Lung (tissue), 12 donors: ENCODE measurements around the gene MYBL2. TPM values are rescaled to one million over a fixed set of nuclear protein-coding genes. Genes with fewer than 3 reads are reported as not detected.

Experiments
- ATAC-seq: fragments of 200-7000 bp; cut with Tn5 transposase; one replicate; pipeline ENCODE4 v1.9.1; 2020; ENCODE audit warnings: moderate number of reproducible peaks; ENCODE audit not compliant: insufficient read depth, low FRiP score
- DNase-seq, 3 donors: peaks; one replicate each; pipeline ENCODE4 v3.0.0-alpha.2; 2013 to 2017
- H3K27ac ChIP-seq, 2 donors: one replicate each; pipeline ENCODE4 v1.5.1; 2013; ENCODE audit warnings: mild to moderate bottlenecking in 2 of 2, moderate library complexity in 2 of 2, control low read depth in 1 of 2, inconsistent platforms in 1 of 2, low read depth in 1 of 2, low read length in 1 of 2
- H3K27me3 ChIP-seq, 3 donors: one replicate each; pipeline ENCODE4 v1.5.1; 2013; ENCODE audit warnings: low read length in 2 of 3; ENCODE audit not compliant: control insufficient read depth in 3 of 3, insufficient read depth in 3 of 3
- H3K36me3 ChIP-seq, 4 donors: one replicate each; pipeline ENCODE4 v1.5.1; 2013; ENCODE audit warnings: low read length in 4 of 4, mild to moderate bottlenecking in 1 of 4, moderate library complexity in 1 of 4; ENCODE audit not compliant: control insufficient read depth in 4 of 4, insufficient read depth in 4 of 4
- H3K4me1 ChIP-seq, 5 donors: one replicate each; pipeline ENCODE4 v1.5.1; 2013; ENCODE audit warnings: low read length in 5 of 5, mild to moderate bottlenecking in 2 of 5, moderate library complexity in 1 of 5; ENCODE audit not compliant: control insufficient read depth in 5 of 5, insufficient read depth in 5 of 5
- H3K4me3 ChIP-seq: one replicate; pipeline ENCODE4 v1.5.1; 2013; ENCODE audit warnings: mild to moderate bottlenecking, control low read depth, moderate library complexity
- H3K9ac ChIP-seq, 2 donors: one replicate each; pipeline ENCODE4 v1.5.1; 2013; ENCODE audit warnings: low read length in 2 of 2, control low read depth in 1 of 2; ENCODE audit not compliant: insufficient read depth in 1 of 2
- H3K9me3 ChIP-seq, 4 donors: one replicate each; pipeline ENCODE4 v1.5.1; 2013; ENCODE audit warnings: low read length in 3 of 4, mild to moderate bottlenecking in 1 of 4, moderate library complexity in 1 of 4; ENCODE audit not compliant: control insufficient read depth in 4 of 4, insufficient read depth in 3 of 4
- WGBS, 2 donors: extraction: QIAGEN DNeasy Blood & Tissue Kit; methylation state at CpG; one replicate each; pipeline ENCODE4 v1.1.7; 2013; 5-methylcytosine and 5-hydroxymethylcytosine counted together
- polyA plus RNA-seq, 2 donors: library from polyadenylated mRNA; stranded (reverse); fragments of 200-250 nt; gene quantifications; one replicate each; pipeline ENCODE4 v1.2.1, GENCODE V29; 2013
- total RNA-seq, 2 donors: library from RNA; depleted of rRNA in 1 of 2; stranded (reverse); fragments of >200 nt in 1 of 2; gene quantifications; one replicate each; pipeline ENCODE4 v1.2.1, GENCODE V29; 2014 to 2021
- TF ChIP-seq, protein P1 (sequence below): IDR thresholded peaks from 2 replicates; pipeline ENCODE4 v1.5.1; 2012; ENCODE audit warnings: mild to moderate bottlenecking; ENCODE audit errors: control extremely low read depth, extremely low read depth
- donor health status: control.
- donor health status: control.
- donor health status: Bipolar disorder and iron deficiency.
- donor health status: healthy.
- donor health status: DM: yes; HTN: yes; CAD: no.

MYBL2 gene
- total and polyA plus RNA-seq, 4 donors = 2.1 to 4.7 (median 3.3) TPM

GRCh38 chr20:43744966-43745730 is 78.2 kb downstream of the MYBL2 start:
- Histone ChIP-seq H3K4me1 (peaks cover 0 to 6% (median 4%) of the 10 kb centered on the region in 5 donors), H3K27me3 (no peaks in the 10 kb centered on the region), H3K9me3 (no peaks in the 10 kb centered on the region), H3K9ac (no peak overlapping the region), H3K27ac (no peak overlapping the region), H3K36me3 (no peaks in the 10 kb centered on the region), H3K4me3 (no peak overlapping the region)
- peak in 1 of 3 donors; percentile 38 for DNase-seq
- ATAC-seq = no peak
- TF ChIP-seq, protein P1, sequence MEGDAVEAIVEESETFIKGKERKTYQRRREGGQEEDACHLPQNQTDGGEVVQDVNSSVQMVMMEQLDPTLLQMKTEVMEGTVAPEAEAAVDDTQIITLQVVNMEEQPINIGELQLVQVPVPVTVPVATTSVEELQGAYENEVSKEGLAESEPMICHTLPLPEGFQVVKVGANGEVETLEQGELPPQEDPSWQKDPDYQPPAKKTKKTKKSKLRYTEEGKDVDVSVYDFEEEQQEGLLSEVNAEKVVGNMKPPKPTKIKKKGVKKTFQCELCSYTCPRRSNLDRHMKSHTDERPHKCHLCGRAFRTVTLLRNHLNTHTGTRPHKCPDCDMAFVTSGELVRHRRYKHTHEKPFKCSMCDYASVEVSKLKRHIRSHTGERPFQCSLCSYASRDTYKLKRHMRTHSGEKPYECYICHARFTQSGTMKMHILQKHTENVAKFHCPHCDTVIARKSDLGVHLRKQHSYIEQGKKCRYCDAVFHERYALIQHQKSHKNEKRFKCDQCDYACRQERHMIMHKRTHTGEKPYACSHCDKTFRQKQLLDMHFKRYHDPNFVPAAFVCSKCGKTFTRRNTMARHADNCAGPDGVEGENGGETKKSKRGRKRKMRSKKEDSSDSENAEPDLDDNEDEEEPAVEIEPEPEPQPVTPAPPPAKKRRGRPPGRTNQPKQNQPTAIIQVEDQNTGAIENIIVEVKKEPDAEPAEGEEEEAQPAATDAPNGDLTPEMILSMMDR = no peak
- WGBS, 2 donors = 32 to 37% methylated on average over 12 of the region's 12 CpGs

GRCh38 chr20:43746344-43747137 is 79.6 kb downstream of the MYBL2 start:
- Histone ChIP-seq H3K36me3 (no peaks in the 10 kb centered on the region), H3K27ac (no peak overlapping the region), H3K27me3 (no peaks in the 10 kb centered on the region), H3K4me1 (peaks cover 0 to 6% (median 4%) of the 10 kb centered on the region in 5 donors), H3K9me3 (no peaks in the 10 kb centered on the region), H3K4me3 (no peak overlapping the region), H3K9ac (no peak overlapping the region)
- no peak for DNase-seq
- TF ChIP-seq, protein P1 = no peak
- 45 to 48% methylated on average over 12 of the region's 12 CpGs for WGBS, 2 donors
- no peak for ATAC-seq

DNA sequence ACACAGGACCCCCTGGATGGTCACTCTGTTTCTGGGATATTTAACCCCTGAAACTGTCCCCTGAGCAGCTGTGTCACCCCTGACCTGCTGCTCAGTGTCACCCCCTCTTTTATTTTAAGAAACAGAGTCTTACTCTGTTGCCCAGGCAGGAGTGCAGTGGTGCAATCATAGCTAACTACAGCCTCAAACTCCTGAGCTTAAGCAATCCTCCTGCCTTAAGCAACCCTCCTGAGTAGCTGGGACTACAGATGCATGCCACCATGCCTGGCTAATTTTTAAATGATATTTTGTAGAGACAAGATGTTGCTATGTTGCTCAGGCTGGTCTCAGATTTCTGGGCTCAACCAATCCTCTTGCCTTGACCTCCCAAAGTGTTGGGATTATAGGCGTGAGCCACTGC is 81.4 kb downstream of the MYBL2 start:
- Histone ChIP-seq H3K4me3 (no peak overlapping the region), H3K36me3 (no peaks in the 10 kb centered on the region), H3K9ac (no peak overlapping the region), H3K27me3 (no peaks in the 10 kb centered on the region), H3K9me3 (no peaks in the 10 kb centered on the region), H3K27ac (no peak overlapping the region), H3K4me1 (peaks cover 0 to 6% (median 4%) of the 10 kb centered on the region in 5 donors)
- no peak for DNase-seq
- TF ChIP-seq, protein P1 = no peak
- 89 to 92% methylated on average over 1 of the region's 1 CpG for WGBS, 2 donors
- ATAC-seq = no peak
